Head of caudate nucleus (tissue), 42 donors: ENCODE results near the gene DAAM2.

Experiments
- DNase-seq, 42 donors: peaks; one replicate each; pipeline versions ENCODE4 v3.0.0 to v3.0.0-alpha.2; 2020 to 2021; ENCODE audit warnings: mixed read lengths in 7 of 42
- intact Hi-C: fragments of 100-400 bp; cut with DNase I; formaldehyde crosslinking; loops from one replicate; pipeline ENCODE4 v1.15.0; 2022

DAAM2 gene

GRCh38 chr6:39931607-39932006, 139.4 kb downstream of the DAAM2 start:
- DNase-seq = peak in 2 of 42 donors; percentile 24
- intact Hi-C loops = no loop called here

GRCh38 chr6:39932386-39932910, 140.3 kb downstream of the DAAM2 start:
- intact Hi-C loops = no loop called here
- no peak for DNase-seq

DNA sequence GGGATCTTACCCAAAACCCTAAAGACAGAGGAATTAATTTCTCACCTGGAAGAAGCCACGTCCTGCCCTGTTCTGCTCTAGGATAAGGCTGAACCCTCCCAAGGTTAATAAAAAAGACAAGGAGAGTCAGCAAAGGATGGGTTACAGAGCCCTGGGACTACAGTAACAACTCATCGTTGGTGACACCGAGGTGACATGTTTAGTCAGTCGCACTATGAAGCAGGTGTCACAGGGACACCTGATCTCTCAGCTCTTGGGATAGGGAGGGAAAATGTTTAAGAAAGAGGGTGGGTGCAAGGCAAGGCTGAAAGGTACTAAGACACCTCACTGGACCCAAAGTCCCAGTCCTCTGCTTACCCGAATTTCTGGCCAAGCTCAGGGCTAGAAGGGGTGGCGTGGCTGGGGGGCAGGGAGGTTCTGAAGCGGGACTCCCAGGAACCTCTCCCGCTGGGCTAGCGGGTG, 141.5 kb downstream of the DAAM2 start:
- peak in 3 of 42 donors; percentile 10 to 54 (median 28) for DNase-seq
- intact Hi-C loops = no loop called here

DNA sequence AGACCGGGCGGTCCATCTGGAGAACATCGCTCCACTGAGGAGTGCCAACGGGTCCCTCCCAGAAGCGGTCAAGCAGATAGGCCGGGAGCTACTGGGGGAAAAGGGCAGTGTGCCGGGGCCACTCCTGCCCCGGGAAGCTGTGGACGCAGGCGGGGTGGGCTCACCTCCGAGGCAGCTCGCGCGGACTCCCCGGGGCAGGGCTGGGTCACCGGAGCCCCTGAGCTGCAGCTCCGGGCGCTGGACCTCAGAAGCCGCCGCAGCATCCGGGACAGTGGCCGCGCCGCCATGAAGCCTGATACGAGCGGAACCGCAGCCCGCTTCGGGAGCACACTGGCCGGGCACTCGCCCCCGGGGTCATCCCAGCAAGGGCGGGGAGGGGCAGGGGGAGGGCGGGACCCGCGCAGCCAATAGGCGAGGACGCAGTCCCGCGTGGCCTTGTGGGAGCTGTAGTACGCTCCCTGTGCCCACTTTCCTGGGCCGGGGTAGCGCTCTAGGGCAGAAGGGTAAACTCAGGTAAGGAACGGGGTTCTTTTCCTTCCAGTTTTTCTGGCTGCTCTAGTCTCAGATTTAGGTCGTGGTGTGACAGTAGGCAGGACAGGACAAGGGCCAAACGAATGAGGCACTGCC, 142.1 kb downstream of the DAAM2 start, which contains the start of gene MOCS1:
MOCS1 (minus strand) TSS at position 332 of the 627 bp plus-strand sequence; CDS start at position 287, 45 bp downstream.
- intact Hi-C loops = no loop called here
- peak; percentile 78 to 96 (median 92) for DNase-seq

- intact Hi-C loops = no loop called here
- DNase-seq = no peak
Measured at GRCh38 chr6:39935241-39935640, 143.1 kb downstream of the DAAM2 start.

DNA sequence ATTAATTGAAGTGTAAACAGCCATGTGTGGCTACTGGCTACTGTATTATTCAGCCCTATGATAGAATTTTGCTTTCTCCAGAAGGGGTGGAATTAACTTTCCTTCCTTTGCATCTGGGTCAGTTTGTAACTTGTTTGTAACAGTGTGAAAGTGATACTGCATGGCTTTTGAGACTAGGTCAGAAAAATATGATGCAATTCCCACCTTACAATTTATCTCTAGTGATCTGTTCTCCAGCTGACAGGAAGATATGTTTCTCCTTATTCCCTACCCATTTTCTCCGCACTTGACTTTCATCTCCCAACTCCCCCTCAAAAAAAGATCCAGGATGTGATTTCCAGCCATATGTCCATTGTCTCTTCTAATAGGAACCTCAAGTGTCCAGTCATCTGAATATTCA, 144.7 kb downstream of the DAAM2 start:
- DNase-seq = no peak
- intact Hi-C loops = no loop called here

DNA sequence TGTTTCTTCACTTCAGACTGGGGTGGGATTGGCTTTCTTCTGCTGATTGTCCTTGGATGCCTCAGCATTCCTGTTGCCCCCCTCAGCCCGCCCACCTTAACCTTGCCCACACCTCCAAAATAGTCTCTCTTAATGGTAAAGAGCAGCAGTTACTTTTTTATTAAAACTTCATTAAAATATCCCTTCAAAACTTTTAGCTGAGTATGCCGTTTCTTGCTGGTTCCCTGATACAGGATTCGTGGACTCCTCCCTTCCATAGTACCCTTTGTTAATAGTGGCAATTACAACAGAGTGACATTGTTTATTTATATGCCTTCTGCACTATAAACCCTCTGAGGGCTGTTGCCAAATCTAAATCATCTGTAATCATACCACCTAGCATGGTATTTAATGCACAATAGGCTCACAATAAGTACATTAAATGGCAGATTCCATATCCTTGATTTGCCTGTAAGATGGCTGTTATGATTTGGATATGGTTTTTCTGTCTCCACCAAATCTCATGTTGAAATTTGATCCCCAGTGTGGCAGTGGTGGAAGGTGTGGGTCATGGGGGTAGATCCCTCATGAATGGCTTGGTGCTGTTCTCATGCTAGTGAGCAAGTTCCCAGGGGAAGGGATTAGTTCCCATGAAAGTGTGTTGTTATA, 145.6 kb downstream of the DAAM2 start:
- DNase-seq = no peak
- intact Hi-C loops = no loop called here

DNA sequence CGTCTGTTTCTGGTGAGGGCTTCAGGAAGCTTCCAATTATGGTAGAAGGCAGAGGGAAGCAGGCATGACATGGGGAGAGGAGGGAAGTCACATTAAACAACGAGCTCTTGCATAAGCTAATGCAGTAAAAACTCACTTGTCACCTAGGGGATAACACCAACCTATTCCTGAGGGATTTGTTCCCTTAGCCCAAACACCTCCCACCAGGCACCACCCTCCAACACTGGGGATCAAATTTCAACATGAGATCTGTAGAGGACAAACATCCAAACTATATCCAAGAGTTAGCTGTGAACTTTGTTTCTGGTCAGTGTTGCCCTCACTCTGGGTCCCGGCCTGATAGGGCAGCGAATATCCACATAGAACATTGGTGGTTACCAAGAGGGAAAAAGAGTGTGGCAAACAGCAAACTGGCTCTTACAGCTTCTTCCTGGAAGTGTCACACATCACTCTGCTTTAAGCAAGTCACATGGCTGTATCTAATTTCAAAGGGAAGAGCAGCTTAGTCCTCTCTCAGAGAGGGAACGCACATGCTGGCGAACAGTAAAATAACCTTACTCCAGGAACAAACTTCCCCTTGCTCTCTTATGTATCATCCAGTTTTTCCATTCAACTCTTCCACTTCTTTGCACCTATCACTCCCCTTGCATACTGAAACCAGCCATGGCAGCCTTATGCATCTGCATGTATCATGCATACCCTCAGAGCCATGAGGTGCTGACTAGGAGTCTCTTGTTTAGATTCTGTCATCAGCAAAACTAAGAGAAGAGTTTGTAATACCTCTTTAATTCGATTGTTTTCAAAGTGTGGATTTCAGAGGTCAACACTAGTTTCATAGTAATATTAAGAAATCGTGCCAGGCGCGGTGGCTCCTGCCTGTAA, 146.8 kb downstream of the DAAM2 start:
- intact Hi-C loops = no loop called here
- no peak for DNase-seq

DNA sequence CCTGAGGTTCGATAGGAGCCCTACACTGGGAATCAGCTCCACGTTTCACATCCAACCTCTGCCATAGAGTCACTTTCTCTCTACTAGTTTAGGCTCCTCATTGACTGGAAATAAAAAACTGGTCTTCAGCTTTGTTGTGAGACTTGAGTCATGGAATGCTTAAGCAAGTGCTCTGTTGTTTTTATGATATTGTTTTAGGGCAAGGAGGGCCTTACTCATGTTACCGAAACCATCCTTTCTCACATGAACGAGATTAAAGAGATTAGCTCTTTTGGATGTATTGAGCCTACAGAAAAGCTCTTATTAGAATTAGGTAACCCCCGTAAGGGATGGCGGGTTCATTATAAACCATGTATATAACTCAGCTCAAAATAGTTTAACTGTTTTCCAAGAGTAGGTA, 149.0 kb downstream of the DAAM2 start:
- intact Hi-C loops = no loop called here
- no peak for DNase-seq

DNA sequence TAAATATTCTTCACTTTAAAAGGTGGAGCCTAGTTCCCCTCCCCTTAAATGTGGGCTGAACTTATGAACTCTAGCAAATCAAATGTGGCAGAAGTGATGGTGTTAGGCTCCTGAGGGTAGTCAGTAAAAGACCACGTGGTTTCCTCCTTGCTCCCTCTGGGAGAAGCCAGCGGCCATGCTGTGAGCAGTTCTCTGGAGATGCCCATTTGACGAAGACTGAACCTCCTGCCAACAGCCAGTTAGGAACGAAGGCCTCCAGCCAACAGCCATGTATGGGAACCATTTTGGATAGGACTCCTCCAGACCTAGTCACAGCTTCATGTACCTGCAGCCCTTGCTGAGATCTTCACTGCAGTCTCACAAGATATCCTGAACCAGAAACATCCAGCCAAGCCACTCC, 149.6 kb downstream of the DAAM2 start:
- intact Hi-C loops = no loop called here
- no peak for DNase-seq

GRCh38 chr6:39942903-39943580, 150.9 kb downstream of the DAAM2 start:
- DNase-seq = no peak
- intact Hi-C loops = no loop called here

- DNase-seq = no peak
- intact Hi-C loops = no loop called here
Measured at GRCh38 chr6:39945626-39946025, 153.4 kb downstream of the DAAM2 start.

DNA sequence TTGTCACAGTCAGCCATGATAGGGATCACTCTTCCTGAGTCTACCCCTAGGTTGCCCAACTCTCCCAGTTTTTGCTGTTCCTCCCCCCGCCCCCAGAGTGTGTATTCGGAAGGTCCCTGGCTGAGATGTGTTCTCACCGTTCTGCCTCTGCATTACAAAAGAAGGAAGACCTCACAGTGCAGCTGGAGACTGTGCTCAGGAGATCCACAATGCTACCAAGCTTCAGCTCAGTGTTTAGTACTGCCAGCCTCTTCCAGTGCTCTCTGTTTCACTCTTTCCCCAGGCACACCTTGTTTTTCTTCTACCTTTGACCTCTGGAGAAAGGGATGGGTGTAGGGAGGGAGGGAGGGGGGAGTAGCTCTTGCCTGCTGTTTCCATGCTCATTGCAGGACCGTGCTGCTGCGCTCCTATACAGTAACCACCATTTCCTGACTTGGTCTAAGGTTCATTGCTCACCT, 155.5 kb downstream of the DAAM2 start:
- intact Hi-C loops = no loop called here
- no peak for DNase-seq

GRCh38 chr6:39948199-39948791, 156.1 kb downstream of the DAAM2 start:
- no peak for DNase-seq
- intact Hi-C loops = no loop called here

GRCh38 chr6:39950125-39950720, 158.0 kb downstream of the DAAM2 start:
- intact Hi-C loops = no loop called here
- no peak for DNase-seq

GRCh38 chr6:39951191-39951590, 159.0 kb downstream of the DAAM2 start:
- no peak for DNase-seq
- intact Hi-C loops = no loop called here

DNA sequence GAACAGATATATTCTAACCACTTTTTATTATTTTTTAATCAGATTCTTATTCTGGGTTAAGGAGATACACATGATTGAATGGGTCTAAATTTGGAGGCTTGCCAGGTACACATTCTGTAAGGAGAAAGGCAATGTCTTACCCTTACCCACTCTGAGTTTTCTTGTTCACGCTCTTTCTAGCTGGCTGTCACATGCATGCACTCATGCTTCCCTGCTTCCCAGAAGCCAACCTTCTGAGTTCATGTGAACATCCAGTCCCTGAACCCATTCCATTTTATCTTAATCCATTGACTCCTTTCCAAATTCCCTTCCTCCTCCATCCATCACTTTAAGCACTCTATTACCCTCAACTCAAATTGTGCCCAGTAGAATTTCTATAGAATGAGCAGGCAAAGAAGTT, 159.5 kb downstream of the DAAM2 start:
- intact Hi-C loops = no loop called here
- DNase-seq = no peak

- DNase-seq = no peak
- intact Hi-C loops = no loop called here
Measured at GRCh38 chr6:39952167-39952566, 160.0 kb downstream of the DAAM2 start.
